H9 (cell line): Measurements from ENCODE around the gene PTDSS2. TPM values are rescaled to one million over a fixed set of nuclear protein-coding genes. Genes with fewer than 3 reads are reported as not detected.

Experiments used
- DNase-seq: peaks from one replicate; pipeline ENCODE4 v3.0.0-alpha.2; 2017
- H2AFZ ChIP-seq: one replicate; pipeline ENCODE4 v1.6.1; 2013; ENCODE audit warnings: mild to moderate bottlenecking, low read length, control low read depth, moderate library complexity
- H2AK5ac ChIP-seq: 2 replicates; pipeline ENCODE4 v1.6.1; 2013; ENCODE audit warnings: low read length, control low read depth, mixed read lengths; ENCODE audit not compliant: insufficient read length
- H2BK120ac ChIP-seq: one replicate; pipeline ENCODE4 v1.6.1; 2013; ENCODE audit warnings: low read depth, mild to moderate bottlenecking, low read length, control low read depth, inconsistent platforms; ENCODE audit not compliant: poor library complexity, severe bottlenecking
- H2BK12ac ChIP-seq: 2 replicates; pipeline ENCODE4 v1.6.1; 2013; ENCODE audit warnings: low read length, control low read depth, mixed read lengths, low read depth; ENCODE audit not compliant: insufficient read length
- H2BK15ac ChIP-seq: 2 replicates; pipeline ENCODE4 v1.6.1; 2013; ENCODE audit warnings: low read depth, low read length, control low read depth
- H2BK20ac ChIP-seq: one replicate; pipeline ENCODE4 v1.6.1; 2013; ENCODE audit warnings: low read depth, mild to moderate bottlenecking, low read length, control low read depth, inconsistent platforms; ENCODE audit not compliant: poor library complexity, severe bottlenecking
- H2BK5ac ChIP-seq: 2 replicates; pipeline ENCODE4 v1.6.1; 2013; ENCODE audit warnings: low read length, control low read depth, mixed read lengths; ENCODE audit not compliant: insufficient read length
- H3K14ac ChIP-seq: 2 replicates; pipeline ENCODE4 v1.6.1; 2013; ENCODE audit warnings: low read length, control low read depth; ENCODE audit not compliant: insufficient read depth
- H3K18ac ChIP-seq: 2 replicates; pipeline ENCODE4 v1.6.1; 2013; ENCODE audit warnings: low read depth, mild to moderate bottlenecking, mixed read lengths, low read length, control low read depth; ENCODE audit not compliant: insufficient read length
- H3K23ac ChIP-seq: 2 replicates; pipeline ENCODE4 v1.6.1; 2013; ENCODE audit warnings: low read length, control low read depth, mixed read lengths, low read depth; ENCODE audit not compliant: insufficient read length
- H3K23me2 ChIP-seq: 2 replicates; pipeline ENCODE4 v1.6.1; 2013; ENCODE audit warnings: low read depth, mild to moderate bottlenecking, mixed read lengths, low read length, control low read depth; ENCODE audit not compliant: insufficient read length, poor library complexity, severe bottlenecking
- H3K27ac ChIP-seq: 2 replicates; pipeline ENCODE4 v1.5.1; 2013; ENCODE audit warnings: low read length, control low read depth, mixed read lengths, low read depth; ENCODE audit not compliant: insufficient read length
- H3K27me3 ChIP-seq: 2 replicates; pipeline ENCODE4 v1.6.1; 2013; ENCODE audit warnings: low read length, control low read depth, inconsistent platforms; ENCODE audit not compliant: insufficient read depth
- H3K4ac ChIP-seq: 2 replicates; pipeline ENCODE4 v1.6.1; 2013; ENCODE audit warnings: low read depth, mild to moderate bottlenecking, control low read depth, inconsistent platforms, low read length, moderate library complexity
- H3K4me1 ChIP-seq: 2 replicates; pipeline ENCODE4 v1.6.1; 2013; ENCODE audit warnings: low read length, control low read depth, inconsistent platforms; ENCODE audit not compliant: insufficient read depth
- H3K4me2 ChIP-seq: 2 replicates; pipeline ENCODE4 v1.6.1; 2013; ENCODE audit warnings: low read length, control low read depth, mixed read lengths; ENCODE audit not compliant: insufficient read length, insufficient read depth
- H3K56ac ChIP-seq: 2 replicates; pipeline ENCODE4 v1.6.1; 2013; ENCODE audit warnings: low read depth, mild to moderate bottlenecking, mixed read lengths, low read length, control low read depth; ENCODE audit not compliant: insufficient read length
- H3K79me1 ChIP-seq: 2 replicates; pipeline ENCODE4 v1.6.1; 2013; ENCODE audit warnings: low read depth, mild to moderate bottlenecking, moderate library complexity, low read length, control low read depth, inconsistent platforms; ENCODE audit not compliant: insufficient read depth, poor library complexity, severe bottlenecking
- H3K79me2 ChIP-seq: 2 replicates; pipeline ENCODE4 v1.6.1; 2013; ENCODE audit warnings: low read length, control low read depth, inconsistent platforms; ENCODE audit not compliant: insufficient read depth
- H3K9ac ChIP-seq: 2 replicates; pipeline ENCODE4 v1.6.1; 2013; ENCODE audit warnings: low read length, control low read depth, mixed read lengths; ENCODE audit not compliant: insufficient read length; ENCODE audit errors: extremely low read depth
- H3K9me3 ChIP-seq: one replicate; pipeline ENCODE4 v1.6.1; 2013; ENCODE audit warnings: low read depth, low read length, inconsistent platforms; ENCODE audit not compliant: control insufficient read depth
- H3T11ph ChIP-seq: one replicate; pipeline ENCODE4 v1.6.1; 2013; ENCODE audit warnings: mild to moderate bottlenecking, low read length, control low read depth, inconsistent platforms
- H4K20me1 ChIP-seq: one replicate; pipeline ENCODE4 v1.6.1; 2013; ENCODE audit not compliant: control insufficient read depth, insufficient read length, insufficient read depth
- H4K5ac ChIP-seq: 2 replicates; pipeline ENCODE4 v1.6.1; 2013; ENCODE audit warnings: low read depth, mild to moderate bottlenecking, mixed read lengths, low read length, control low read depth; ENCODE audit not compliant: insufficient read length
- H4K8ac ChIP-seq: replicated peaks from 2 replicates; pipeline ENCODE4 v1.6.1; 2013; ENCODE audit warnings: low read length, control low read depth, mixed read lengths, low read depth; ENCODE audit not compliant: insufficient read length
- H4K91ac ChIP-seq: 2 replicates; pipeline ENCODE4 v1.6.1; 2013; ENCODE audit warnings: low read depth, mild to moderate bottlenecking, moderate library complexity, mixed read lengths, low read length, control low read depth; ENCODE audit not compliant: insufficient read length
- H3K27ac Mint-ChIP-seq, 3 experiments: 2 replicates in 2 of 3; 3 replicates in 1 of 3; pipeline ENCODE4 v1.8.0; 2020 to 2021; ENCODE audit warnings: mixed read lengths in 3 of 3, mild to moderate bottlenecking in 1 of 3, moderate library complexity in 1 of 3
- H3K27me3 Mint-ChIP-seq: 2 replicates; pipeline ENCODE4 v1.8.0; 2021; ENCODE audit warnings: low read depth, mild to moderate bottlenecking, moderate library complexity, mixed read lengths
- H3K36me3 Mint-ChIP-seq, 3 experiments: 2 replicates in 2 of 3; 3 replicates in 1 of 3; pipeline ENCODE4 v1.8.0; 2020 to 2021; ENCODE audit warnings: low read depth in 3 of 3, mixed read lengths in 3 of 3; ENCODE audit not compliant: insufficient read depth in 1 of 3
- H3K4me1 Mint-ChIP-seq, 2 experiments: 2 replicates each; pipeline ENCODE4 v1.8.0; 2020; ENCODE audit warnings: mixed read lengths in 2 of 2
- H3K4me3 Mint-ChIP-seq, 2 experiments: 2 replicates in 1 of 2; 3 replicates in 1 of 2; pipeline ENCODE4 v1.8.0; 2020 to 2021; ENCODE audit warnings: mild to moderate bottlenecking in 2 of 2, mixed read lengths in 2 of 2, moderate library complexity in 1 of 2
- H3K9me3 Mint-ChIP-seq, 2 experiments: 2 replicates in 1 of 2; 3 replicates in 1 of 2; pipeline ENCODE4 v1.8.0; 2020; ENCODE audit warnings: mild to moderate bottlenecking in 2 of 2, mixed read lengths in 2 of 2, moderate library complexity in 1 of 2
- WGBS: extraction: QIAGEN DNeasy Blood & Tissue Kit; methylation state at CpG from one replicate; pipeline ENCODE4 v1.1.7; 2013; ENCODE audit warnings: missing lambda C conversion rate, low lambda C conversion rate, mixed read lengths; ENCODE audit not compliant: insufficient read length; ENCODE audit errors: extremely low coverage; 5-methylcytosine and 5-hydroxymethylcytosine counted together
- total RNA-seq: library from RNA; stranded (reverse); gene quantifications from 2 replicates; pipeline ENCODE4 v1.2.1, GENCODE V29; 2021
- TF ChIP-seq, protein P1 (sequence below): fragments of 200-600 bp; sonication (generic); conservative IDR thresholded peaks from 3 replicates; pipeline ENCODE4 v1.8.0; 2021; ENCODE audit warnings: antibody characterized with exemption, mild to moderate bottlenecking

Gene PTDSS2
- total RNA-seq, 1 experiment from 2014 or later: 55.3 TPM

DNA sequence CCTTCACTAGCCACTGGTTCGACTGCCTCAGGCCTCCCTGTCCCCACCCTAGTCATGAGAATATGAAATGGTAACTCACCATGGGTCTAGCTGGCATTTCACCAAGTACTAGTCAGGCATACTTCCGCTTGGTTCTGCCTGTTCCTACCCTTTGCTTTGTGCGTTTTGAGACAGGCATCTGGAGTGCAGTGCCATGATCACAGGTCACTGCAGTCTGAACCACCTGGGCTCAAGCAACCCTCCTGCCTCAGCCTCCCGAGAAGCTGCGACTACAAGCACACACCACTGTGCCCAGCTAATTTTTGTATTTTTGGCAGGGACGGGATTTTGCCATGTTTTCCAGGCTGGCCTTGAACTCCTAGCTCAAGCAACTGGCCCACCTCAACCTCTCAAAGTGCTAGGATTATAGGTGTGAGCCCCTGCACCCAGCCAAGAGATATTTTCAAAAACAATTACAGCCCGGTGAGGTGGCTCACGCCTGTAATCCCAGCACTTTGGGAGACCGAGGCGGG, 71.2 kb downstream of the PTDSS2 start:
- WGBS: no CpG with 5 or more reads among the region's 10 CpGs
- Histone ChIP-seq H3K27me3 (no peaks in the 10 kb centered on the region), H3K27ac (no peak overlapping the region), H3K79me2 (no peaks in the 10 kb centered on the region), H3K4ac (no peak overlapping the region), H3K23ac (no peak overlapping the region), H4K91ac (no peak overlapping the region), H4K20me1 (no peaks in the 10 kb centered on the region), H3K18ac (no peak overlapping the region), H4K5ac (no peak overlapping the region), H3T11ph (no peak overlapping the region), H3K9me3 (no peaks in the 10 kb centered on the region), H2BK12ac (no peak overlapping the region), H2BK5ac (no peak overlapping the region), H2BK20ac (no peak overlapping the region), H2BK120ac (no peak overlapping the region), H4K8ac (no peak overlapping the region), H3K14ac (no peak overlapping the region), H3K79me1 (no peaks in the 10 kb centered on the region), H3K9ac (no peak overlapping the region), H3K23me2 (peaks cover 3% of the 10 kb centered on the region), H3K4me2 (no peak overlapping the region), H2AK5ac (no peak overlapping the region), H2AFZ (no peak overlapping the region), H3K56ac (no peak overlapping the region), H3K4me1 (no peaks in the 10 kb centered on the region), H2BK15ac (no peak overlapping the region)
- Mint-ChIP-seq H3K4me1 (peaks cover 3 to 4% of the 10 kb centered on the region in 2 experiments; a peak in 3 of 4 replicates), H3K27me3 (peaks cover 12% of the 10 kb centered on the region), H3K4me3 (no peak overlapping the region), H3K36me3 (peaks cover 15 to 26% (median 16%) of the 10 kb centered on the region in 3 experiments), H3K27ac (no peak overlapping the region), H3K9me3 (peaks cover 34 to 41% of the 10 kb centered on the region in 2 experiments)
- TF ChIP-seq, protein P1, sequence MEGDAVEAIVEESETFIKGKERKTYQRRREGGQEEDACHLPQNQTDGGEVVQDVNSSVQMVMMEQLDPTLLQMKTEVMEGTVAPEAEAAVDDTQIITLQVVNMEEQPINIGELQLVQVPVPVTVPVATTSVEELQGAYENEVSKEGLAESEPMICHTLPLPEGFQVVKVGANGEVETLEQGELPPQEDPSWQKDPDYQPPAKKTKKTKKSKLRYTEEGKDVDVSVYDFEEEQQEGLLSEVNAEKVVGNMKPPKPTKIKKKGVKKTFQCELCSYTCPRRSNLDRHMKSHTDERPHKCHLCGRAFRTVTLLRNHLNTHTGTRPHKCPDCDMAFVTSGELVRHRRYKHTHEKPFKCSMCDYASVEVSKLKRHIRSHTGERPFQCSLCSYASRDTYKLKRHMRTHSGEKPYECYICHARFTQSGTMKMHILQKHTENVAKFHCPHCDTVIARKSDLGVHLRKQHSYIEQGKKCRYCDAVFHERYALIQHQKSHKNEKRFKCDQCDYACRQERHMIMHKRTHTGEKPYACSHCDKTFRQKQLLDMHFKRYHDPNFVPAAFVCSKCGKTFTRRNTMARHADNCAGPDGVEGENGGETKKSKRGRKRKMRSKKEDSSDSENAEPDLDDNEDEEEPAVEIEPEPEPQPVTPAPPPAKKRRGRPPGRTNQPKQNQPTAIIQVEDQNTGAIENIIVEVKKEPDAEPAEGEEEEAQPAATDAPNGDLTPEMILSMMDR: no peak
- no peak for DNase-seq
